Measurements from ENCODE around the gene PSMD5.

DNA sequence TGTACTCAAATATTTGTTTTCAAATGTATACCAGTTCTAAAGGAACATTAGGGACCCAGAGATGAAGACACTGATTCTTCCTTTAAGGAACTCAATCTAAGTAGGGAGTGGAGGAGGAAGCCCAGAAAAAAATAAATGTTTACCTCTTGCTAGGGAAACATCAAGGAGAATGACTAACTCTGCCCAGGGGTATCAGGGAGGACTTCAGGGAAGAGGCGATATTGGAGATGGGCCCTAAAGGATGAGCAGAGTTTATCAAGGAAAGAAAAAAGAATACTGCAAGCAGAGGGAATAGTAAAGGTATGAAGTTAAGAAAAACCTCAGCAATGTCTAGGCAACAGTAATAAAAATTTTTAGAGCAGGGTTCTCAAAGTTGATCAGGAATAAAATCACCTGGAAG is 65.9 kb downstream of the PSMD5 start:
- TF ChIP-seq, protein P1, sequence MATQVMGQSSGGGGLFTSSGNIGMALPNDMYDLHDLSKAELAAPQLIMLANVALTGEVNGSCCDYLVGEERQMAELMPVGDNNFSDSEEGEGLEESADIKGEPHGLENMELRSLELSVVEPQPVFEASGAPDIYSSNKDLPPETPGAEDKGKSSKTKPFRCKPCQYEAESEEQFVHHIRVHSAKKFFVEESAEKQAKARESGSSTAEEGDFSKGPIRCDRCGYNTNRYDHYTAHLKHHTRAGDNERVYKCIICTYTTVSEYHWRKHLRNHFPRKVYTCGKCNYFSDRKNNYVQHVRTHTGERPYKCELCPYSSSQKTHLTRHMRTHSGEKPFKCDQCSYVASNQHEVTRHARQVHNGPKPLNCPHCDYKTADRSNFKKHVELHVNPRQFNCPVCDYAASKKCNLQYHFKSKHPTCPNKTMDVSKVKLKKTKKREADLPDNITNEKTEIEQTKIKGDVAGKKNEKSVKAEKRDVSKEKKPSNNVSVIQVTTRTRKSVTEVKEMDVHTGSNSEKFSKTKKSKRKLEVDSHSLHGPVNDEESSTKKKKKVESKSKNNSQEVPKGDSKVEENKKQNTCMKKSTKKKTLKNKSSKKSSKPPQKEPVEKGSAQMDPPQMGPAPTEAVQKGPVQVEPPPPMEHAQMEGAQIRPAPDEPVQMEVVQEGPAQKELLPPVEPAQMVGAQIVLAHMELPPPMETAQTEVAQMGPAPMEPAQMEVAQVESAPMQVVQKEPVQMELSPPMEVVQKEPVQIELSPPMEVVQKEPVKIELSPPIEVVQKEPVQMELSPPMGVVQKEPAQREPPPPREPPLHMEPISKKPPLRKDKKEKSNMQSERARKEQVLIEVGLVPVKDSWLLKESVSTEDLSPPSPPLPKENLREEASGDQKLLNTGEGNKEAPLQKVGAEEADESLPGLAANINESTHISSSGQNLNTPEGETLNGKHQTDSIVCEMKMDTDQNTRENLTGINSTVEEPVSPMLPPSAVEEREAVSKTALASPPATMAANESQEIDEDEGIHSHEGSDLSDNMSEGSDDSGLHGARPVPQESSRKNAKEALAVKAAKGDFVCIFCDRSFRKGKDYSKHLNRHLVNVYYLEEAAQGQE (IDR thresholded peaks at IDR 0.05; ENCODE audit: low read depth, low read length), result no peak
- no peak for TF ChIP-seq POLR2A (IDR thresholded peaks at IDR 0.05; ENCODE audit: low read depth, low read length)
- TF ChIP-seq EZH2 (IDR thresholded peaks at IDR 0.05; ENCODE audit: borderline replicate concordance, control insufficient read depth, low read depth, low read length), result no peak

All from GM12878 (cell line).